ENCODE results near the gene KRTAP24-1.

KRTAP24-1 gene, protein sequence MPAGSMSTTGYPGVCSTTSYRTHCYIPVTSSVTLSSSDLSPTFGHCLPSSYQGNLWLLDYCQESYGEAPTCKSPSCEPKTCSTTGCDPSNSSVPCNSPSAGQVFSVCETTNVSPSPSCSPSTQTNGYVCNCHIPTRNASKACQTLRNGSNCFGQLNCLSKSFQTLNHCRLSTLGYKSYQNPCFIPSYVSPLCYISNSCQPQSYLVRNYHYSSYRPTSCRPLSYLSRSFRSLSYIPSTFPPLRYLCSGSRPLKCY

GRCh38 chr21:30282850-30283249 lies at the start of gene KRTAP24-1:
TSS of gene KRTAP24-1 (minus strand) at chr21:30282950. CDS start at chr21:30282932, 18 bp downstream.
- in situ Hi-C loops (cut with HindIII; ENCODE audit: low sequenced_read_pairs): no loop called here

DNA sequence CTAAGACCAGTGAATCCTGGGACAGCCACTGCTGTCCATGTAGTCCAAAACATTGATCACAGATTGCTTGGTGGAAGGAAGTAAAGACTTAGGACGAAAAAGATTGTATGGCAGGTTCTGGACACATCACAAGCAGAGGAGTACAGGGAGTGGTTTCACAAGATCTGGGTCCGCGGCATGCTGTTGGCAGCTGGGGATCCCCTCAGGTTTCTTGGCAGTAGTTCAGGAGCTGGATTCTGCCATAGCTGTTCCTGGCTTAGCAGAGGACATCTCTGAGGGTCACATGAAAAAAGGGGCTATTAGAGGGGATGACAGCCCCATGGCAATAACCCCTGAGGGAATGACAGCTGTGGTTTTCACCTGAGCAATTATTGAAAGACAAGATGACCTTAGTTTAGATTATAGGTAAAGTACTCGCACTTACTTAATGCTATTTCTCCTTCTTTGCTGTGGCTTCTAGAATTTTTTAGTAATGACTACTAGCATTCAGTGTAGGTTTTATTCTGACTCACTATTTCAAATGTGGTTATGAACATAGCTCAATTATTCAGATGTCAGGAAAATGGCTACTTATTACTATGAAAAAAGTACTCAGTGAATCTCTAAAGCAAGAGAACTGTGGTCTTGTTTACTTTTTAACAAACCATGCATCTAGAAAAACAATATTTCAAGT lies 46.6 kb upstream of the KRTAP24-1 start:
- in situ Hi-C loops (cut with HindIII; ENCODE audit: low sequenced_read_pairs): no loop called here

DNA sequence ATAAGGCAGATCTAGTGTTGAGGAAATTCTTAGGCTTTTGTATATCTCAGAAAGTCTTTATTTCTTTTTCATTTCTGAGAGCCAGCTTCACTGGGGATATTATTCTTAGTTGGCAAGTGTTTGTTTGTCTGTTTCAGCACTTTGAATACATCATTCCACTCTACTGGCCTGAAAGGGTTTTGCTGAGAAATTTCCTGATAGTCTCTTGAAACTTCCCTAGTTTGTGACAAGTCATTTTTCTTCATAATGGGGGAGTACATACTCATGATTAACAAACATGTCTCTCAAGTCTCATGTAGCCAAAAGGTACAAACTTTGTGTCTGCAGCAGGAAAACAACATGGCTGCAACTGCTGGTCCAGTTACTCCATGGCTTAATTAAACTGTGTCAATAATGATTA lies 43.6 kb upstream of the KRTAP24-1 start:
- in situ Hi-C loops (cut with HindIII; ENCODE audit: low sequenced_read_pairs): no loop called here

DNA sequence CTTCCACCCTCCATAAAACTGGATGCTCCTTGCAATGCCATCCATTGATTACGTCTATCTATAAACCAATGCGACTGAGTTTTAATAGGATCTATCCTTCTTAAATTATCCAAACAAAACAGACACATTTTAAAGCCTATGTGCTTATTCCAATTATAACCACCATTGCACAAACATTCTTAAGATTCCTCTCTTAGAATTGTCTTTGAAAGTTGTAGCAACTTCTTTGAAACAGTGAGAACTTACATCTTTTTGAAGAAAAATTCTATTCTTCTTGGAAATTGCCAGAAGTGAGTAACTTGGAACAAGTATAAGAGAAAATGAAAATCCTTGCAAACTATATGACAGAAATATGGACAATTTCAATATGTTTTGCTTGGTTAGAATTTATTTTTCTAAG lies 37.5 kb upstream of the KRTAP24-1 start, which contains the start of gene KRTAP26-1:
KRTAP26-1 (minus strand) TSS at position 101 of the 400 bp plus-strand sequence. CDS start 280 bp downstream, outside the sequence.
- in situ Hi-C loops (cut with HindIII; ENCODE audit: low sequenced_read_pairs): no loop called here

DNA sequence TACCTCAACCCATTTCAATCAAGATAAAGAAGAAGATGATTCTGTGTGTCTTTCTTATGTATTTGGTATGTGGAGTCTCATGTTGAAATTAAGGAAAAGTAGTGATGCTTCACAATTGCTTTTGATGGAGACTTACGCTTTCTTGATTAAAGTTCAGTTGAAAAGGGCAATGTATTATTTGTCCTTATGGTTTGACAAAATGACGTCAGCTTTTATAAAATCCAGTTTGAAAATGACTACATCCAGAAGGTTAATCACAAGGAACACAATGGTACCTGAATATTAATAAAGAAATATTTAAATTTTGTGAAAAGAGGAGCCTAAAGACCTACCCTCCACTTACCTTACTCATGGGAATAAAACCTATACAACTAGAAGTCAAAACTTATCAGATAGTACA lies 33.0 kb upstream of the KRTAP24-1 start:
- in situ Hi-C loops (cut with HindIII; ENCODE audit: low sequenced_read_pairs): no loop called here

DNA sequence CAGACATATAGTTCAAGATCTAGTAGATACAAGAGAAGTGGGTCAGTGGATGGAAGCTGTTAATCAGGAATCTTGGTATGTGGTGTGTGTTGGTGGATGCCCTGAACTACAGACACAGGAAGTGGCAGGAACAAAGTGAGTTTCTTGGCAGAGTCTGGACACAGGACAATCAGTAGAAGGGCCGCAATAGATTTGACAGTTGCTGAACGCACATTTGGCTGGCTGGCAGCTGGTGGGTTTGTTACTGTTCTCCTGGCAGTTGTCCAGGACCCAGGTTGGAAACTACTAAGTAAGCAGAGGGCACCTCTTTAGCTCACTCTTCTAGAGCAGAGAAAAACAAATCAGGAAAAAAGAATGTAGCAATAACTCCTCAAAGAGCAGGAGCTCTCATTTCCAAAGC lies 24.1 kb upstream of the KRTAP24-1 start:
- in situ Hi-C loops (cut with HindIII; ENCODE audit: low sequenced_read_pairs): no loop called here

GRCh38 chr21:30305136-30305535 lies 22.4 kb upstream of the KRTAP24-1 start:
- in situ Hi-C loops (cut with HindIII; ENCODE audit: low sequenced_read_pairs): no loop called here

DNA sequence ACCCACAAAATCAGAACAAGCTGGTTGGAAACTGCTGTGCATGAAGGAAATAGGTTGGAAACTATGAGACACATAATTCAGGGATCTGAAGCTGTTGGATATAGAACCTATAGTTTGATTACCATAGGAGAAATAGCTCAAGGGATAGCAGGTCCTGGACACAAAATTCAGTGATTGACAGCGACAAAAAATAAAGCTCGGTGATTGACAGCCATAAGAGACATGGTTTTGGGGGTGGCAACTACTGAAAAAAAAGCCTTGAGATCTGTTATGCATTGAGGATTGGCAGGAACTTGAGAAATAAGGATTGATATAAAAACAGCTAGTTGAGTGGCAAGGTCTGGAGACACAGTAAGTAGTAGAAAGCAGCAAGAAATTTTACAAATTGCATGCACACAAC lies 6.5 kb upstream of the KRTAP24-1 start, which contains the start of gene KRTAP25-1:
KRTAP25-1 (minus strand) TSS at position 300 of the 400 bp plus-strand sequence; CDS start at position 276, 24 bp downstream.
- in situ Hi-C loops (cut with HindIII; ENCODE audit: low sequenced_read_pairs): no loop called here

- in situ Hi-C loops (cut with HindIII; ENCODE audit: low sequenced_read_pairs): no loop called here
These were observed 11.1 kb downstream of the KRTAP24-1 start for GRCh38 chr21:30271611-30272010.

GRCh38 chr21:30271156-30271555 lies 11.6 kb downstream of the KRTAP24-1 start:
- in situ Hi-C loops (cut with HindIII; ENCODE audit: low sequenced_read_pairs): no loop called here

DNA sequence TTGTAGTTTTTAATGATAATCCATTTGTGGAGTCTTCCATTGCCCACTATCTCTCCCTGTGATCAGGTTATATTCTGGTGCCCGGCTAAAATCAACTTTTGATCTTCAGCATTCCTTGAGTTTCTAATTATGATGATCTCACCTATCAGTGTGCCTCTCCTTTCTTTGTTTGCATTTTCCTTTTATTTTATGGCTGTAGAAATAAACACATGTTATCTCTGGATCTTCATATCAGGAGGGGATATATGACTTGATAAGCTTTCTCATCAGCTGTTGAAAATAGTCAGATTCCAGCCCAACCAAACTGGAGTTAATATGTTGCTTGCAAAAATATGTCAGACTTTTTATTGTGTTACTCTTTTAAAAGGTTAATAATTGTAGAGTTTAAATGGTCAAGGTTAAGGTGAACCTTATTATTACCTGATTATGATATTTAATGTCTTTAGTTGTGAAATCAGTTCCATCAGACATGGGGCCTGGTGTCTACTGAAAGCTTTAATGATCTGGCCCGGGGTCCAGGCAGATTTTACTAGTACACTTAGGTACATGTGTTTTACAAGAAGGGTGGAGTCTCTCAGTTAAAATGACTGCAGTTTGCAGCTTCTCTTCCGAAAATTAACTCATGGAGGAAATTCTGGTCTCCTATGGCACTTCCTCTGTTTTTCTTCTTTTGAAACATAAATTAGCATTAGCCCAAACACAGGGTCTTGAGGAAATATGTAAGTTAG lies 12.8 kb downstream of the KRTAP24-1 start:
- in situ Hi-C loops (cut with HindIII; ENCODE audit: low sequenced_read_pairs): no loop called here

DNA sequence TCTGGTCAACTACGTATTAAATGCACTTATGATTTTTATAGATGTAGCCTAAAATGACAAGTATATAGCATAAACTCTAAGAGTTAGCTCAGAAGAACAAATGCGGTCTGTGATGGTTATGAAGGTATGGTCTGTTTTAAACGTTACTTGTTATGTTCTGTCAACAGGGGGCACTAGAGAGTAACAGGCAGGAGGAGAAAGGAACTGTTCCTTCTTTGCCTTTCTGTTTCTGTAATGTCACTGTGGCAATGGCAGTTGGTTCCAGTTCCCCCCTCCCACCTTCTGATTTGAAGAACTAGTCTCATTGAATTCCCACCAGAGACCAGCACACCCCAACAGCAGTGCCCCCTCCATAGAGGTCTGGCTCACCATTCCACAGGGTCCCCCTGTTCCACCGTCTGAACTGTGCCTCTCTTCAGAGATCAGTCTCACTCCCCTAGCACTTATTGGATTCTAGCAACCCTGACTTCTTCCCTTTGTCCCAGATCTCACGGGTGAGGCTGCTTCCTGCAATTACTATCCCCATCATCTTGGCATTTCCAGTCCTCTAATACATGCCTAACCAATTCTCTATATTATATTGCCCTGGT lies 14.0 kb downstream of the KRTAP24-1 start:
- in situ Hi-C loops (cut with HindIII; ENCODE audit: low sequenced_read_pairs): no loop called here

DNA sequence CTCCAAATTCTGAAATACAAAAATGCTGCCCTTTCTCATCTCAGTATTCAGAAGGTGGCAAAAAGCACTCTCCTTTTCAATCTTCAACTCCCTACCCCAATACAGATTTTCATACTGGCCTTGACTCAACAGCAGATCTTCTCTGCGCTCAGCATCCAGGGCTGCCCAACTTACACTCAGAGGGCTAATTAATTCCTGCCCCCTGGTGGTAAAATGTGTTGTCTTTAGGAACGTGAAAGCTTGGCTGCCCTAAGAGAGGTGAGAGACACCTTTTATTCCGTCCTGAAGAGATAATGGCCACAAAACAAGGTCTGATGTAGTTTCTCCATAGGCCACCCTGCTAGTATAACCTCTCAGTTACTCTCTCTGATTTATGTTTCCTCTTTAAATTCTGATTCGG lies 25.0 kb downstream of the KRTAP24-1 start:
- in situ Hi-C loops (cut with HindIII; ENCODE audit: low sequenced_read_pairs): no loop called here

DNA sequence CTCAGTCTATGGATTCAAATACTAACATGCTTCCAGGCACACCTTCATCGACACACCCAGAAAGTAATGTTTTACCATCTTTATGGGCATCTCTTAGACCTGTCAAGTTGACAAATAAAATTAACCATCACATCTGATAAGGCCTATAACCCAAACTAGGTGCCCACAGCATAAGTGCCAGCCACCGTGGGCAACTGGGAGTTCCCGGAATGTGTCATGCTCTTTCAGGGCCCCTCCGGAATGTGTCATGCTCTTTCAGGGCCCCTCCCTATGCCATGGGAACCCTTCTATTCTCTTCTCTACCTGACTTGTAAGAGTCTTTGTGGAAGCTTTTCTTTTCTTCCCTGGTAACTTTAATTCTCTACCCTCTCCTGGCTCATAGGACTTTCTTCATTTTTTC lies 26.6 kb downstream of the KRTAP24-1 start:
- in situ Hi-C loops (cut with HindIII; ENCODE audit: low sequenced_read_pairs): no loop called here

GRCh38 chr21:30255679-30256078 lies 27.1 kb downstream of the KRTAP24-1 start:
- in situ Hi-C loops (cut with HindIII; ENCODE audit: low sequenced_read_pairs): no loop called here

GRCh38 chr21:30251781-30252180 lies 31.0 kb downstream of the KRTAP24-1 start:
- in situ Hi-C loops (cut with HindIII; ENCODE audit: low sequenced_read_pairs): no loop called here

DNA sequence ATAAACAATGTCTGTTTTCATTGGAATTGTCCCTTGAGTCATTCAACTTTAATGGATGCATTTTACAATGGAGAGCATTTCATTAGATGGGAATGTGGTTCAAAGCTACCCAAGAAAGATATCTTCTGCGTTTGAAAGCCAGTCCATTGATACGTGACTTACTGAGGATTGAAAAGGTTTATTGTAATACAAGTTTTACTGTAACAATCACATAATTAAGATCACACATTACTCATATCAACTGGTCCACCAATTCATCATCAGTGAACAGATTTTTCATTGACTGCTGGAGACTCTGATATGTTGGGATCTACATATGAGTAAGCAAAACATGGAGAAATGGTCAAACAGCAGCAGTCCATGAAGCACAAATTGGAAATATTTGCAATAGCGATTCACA lies 32.8 kb downstream of the KRTAP24-1 start:
- in situ Hi-C loops (cut with HindIII; ENCODE audit: low sequenced_read_pairs): no loop called here

DNA sequence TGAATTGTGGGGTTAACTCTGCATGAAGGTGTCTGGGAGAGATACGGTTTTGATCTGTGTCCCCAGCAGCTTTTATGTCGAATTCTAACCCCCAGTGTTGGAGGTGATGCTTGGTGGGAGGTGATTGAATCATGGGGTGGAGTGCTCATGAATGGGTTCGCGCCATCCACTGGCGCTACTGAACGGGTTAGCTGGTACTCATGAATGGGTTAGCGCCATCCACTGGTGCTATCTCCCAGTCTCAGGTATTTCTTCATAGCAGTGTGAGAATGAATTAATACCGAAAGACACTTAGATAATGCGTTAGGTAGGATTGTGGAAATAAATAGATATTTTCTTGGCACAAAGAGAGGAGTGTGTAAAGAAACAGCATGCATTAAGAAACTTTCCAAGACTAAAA lies 33.9 kb downstream of the KRTAP24-1 start:
- in situ Hi-C loops (cut with HindIII; ENCODE audit: low sequenced_read_pairs): no loop called here

- in situ Hi-C loops (cut with HindIII; ENCODE audit: low sequenced_read_pairs): no loop called here
These were observed 37.7 kb downstream of the KRTAP24-1 start for GRCh38 chr21:30245061-30245460.

GRCh38 chr21:30243691-30244090 lies 39.1 kb downstream of the KRTAP24-1 start:
- in situ Hi-C loops (cut with HindIII; ENCODE audit: low sequenced_read_pairs): no loop called here

DNA sequence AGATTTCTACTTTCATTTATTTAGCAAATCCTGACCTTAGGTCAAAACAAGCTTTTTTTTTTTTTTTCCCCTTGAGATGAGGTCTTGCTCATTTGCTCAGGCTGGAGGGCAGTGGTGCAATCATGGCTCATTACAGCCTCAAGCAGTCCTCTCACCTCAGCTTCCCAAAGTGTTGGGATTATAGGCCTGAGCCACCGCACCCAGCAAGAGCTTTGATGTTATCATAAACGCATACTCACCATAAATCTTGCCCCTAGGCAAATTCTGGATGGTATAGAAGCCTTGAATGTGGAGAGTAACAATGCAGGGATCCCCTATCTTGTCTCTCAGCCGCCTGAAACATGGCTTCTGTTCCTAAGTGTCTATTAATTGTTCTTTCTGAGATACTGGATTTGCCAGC lies 42.1 kb downstream of the KRTAP24-1 start:
- in situ Hi-C loops (cut with HindIII; ENCODE audit: low sequenced_read_pairs): no loop called here
